MCF 10A (cell line): Measurements from ENCODE around the gene PPP1R3G. TPM values are rescaled to one million over a fixed set of nuclear protein-coding genes. Genes with fewer than 3 reads are reported as not detected.
"Not testable (repeated sequence)": the region's sequence is repeated elsewhere in the genome, so short reads cannot be mapped to it uniquely, and the experiment has no call there.

ENCODE experiments used
- BruUV-seq: library from RNA; stranded (reverse); fragments of 400-500 nt; replicated peaks from 2 replicates; lab custom pipeline; 2021; lab: Mats Ljungman, UMichigan
- CTCF ChIA-PET: fragments of 300-600 bp; sonication (Branson Sonifier 250); formaldehyde crosslinking; extraction: SDS; loops from one replicate; lab custom pipeline; 2021; ENCODE audit warnings: antibody characterized with exemption, inconsistent platforms; lab: Yijun Ruan, JAX
- POLR2A ChIA-PET: fragments of 300-600, 350-650 bp; sonication (Branson Sonifier 250); formaldehyde crosslinking; extraction: SDS; loops from one replicate; lab custom pipeline; 2020; ENCODE audit warnings: antibody characterized with exemption, inconsistent platforms; lab: Yijun Ruan, JAX
- DNase-seq: peaks from one replicate; pipeline ENCODE4 v3.0.0-alpha.2; 2018; ENCODE audit not compliant: unreplicated experiment
- H3K27ac Mint-ChIP-seq: one replicate; pipeline ENCODE4 v1.8.0; 2022; ENCODE audit warnings: mild to moderate bottlenecking, low read depth, mixed read lengths; ENCODE audit not compliant: unreplicated experiment
- H3K27me3 Mint-ChIP-seq: one replicate; pipeline ENCODE4 v1.8.0; 2022; ENCODE audit warnings: mixed read lengths; ENCODE audit not compliant: insufficient read depth, unreplicated experiment
- H3K36me3 Mint-ChIP-seq: one replicate; pipeline ENCODE4 v1.8.0; 2022; ENCODE audit warnings: mild to moderate bottlenecking, moderate library complexity, mixed read lengths; ENCODE audit not compliant: insufficient read depth, unreplicated experiment
- H3K4me1 Mint-ChIP-seq: one replicate; pipeline ENCODE4 v1.8.0; 2022; ENCODE audit warnings: mixed read lengths; ENCODE audit not compliant: insufficient read depth, unreplicated experiment
- H3K4me3 Mint-ChIP-seq: one replicate; pipeline ENCODE4 v1.8.0; 2022; ENCODE audit warnings: mild to moderate bottlenecking, moderate library complexity, mixed read lengths; ENCODE audit not compliant: unreplicated experiment
- H3K9me3 Mint-ChIP-seq: one replicate; pipeline ENCODE4 v1.8.0; 2022; ENCODE audit warnings: mixed read lengths; ENCODE audit not compliant: unreplicated experiment
- intact Hi-C: fragments of 100-400 bp; cut with micrococcal nuclease; formaldehyde crosslinking; loops from 2 replicates; pipeline ENCODE4 v1.14.1; 2022
- total RNA-seq: library from RNA; stranded (reverse); gene quantifications from 2 replicates; pipeline ENCODE4 v1.2.3, GENCODE V29; 2022
- TF ChIP-seq, protein P1 (sequence below): fragments of 200-600 bp; IDR thresholded peaks from one replicate; pipeline ENCODE4 v1.8.0; 2022; ENCODE audit warnings: antibody characterized with exemption, mild to moderate bottlenecking; ENCODE audit not compliant: unreplicated experiment

The PPP1R3G gene
- total RNA-seq, 1 experiment from 2014 or later, result 0.07 TPM

GRCh38 chr6:5115168-5115567, 30.0 kb downstream of the PPP1R3G start:
- no peak overlapping the region for H3K4me3 Mint-ChIP-seq
- intact Hi-C loops, result no loop called here
- no peak for DNase-seq
- H3K36me3 Mint-ChIP-seq, result no peaks in the 10 kb centered on the region
- ChIA-PET CTCF (interaction anchor here (0.7 kb wide), 1 partner anchor 138 kb away, joined by 5 read pairs; no protein-coding TSS in a partner anchor), POLR2A (no interaction called here)
- H3K4me1 Mint-ChIP-seq, result peaks cover 8% of the 10 kb centered on the region
- H3K27me3 Mint-ChIP-seq, result no peaks in the 10 kb centered on the region
- BruUV-seq, result no TSS peak
- H3K9me3 Mint-ChIP-seq, result no peaks in the 10 kb centered on the region
- no peak overlapping the region for H3K27ac Mint-ChIP-seq
- TF ChIP-seq, protein P1, sequence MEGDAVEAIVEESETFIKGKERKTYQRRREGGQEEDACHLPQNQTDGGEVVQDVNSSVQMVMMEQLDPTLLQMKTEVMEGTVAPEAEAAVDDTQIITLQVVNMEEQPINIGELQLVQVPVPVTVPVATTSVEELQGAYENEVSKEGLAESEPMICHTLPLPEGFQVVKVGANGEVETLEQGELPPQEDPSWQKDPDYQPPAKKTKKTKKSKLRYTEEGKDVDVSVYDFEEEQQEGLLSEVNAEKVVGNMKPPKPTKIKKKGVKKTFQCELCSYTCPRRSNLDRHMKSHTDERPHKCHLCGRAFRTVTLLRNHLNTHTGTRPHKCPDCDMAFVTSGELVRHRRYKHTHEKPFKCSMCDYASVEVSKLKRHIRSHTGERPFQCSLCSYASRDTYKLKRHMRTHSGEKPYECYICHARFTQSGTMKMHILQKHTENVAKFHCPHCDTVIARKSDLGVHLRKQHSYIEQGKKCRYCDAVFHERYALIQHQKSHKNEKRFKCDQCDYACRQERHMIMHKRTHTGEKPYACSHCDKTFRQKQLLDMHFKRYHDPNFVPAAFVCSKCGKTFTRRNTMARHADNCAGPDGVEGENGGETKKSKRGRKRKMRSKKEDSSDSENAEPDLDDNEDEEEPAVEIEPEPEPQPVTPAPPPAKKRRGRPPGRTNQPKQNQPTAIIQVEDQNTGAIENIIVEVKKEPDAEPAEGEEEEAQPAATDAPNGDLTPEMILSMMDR, result no peak

- H3K9me3 Mint-ChIP-seq, result no peaks in the 10 kb centered on the region
- H3K27me3 Mint-ChIP-seq, result no peaks in the 10 kb centered on the region
- DNase-seq, result no peak
- BruUV-seq, result no TSS peak
- H3K4me3 Mint-ChIP-seq, result no peak overlapping the region
- intact Hi-C loops, result no loop called here
- TF ChIP-seq, protein P1, result no peak
- CTCF ChIA-PET, result interaction anchor here (2.1 kb wide), 1 partner anchor 23 kb away, joined by 5 read pairs; no protein-coding TSS in a partner anchor
- POLR2A ChIA-PET, result no interaction called here
- H3K27ac Mint-ChIP-seq, result no peak overlapping the region
- H3K36me3 Mint-ChIP-seq, result no peaks in the 10 kb centered on the region
- H3K4me1 Mint-ChIP-seq, result peaks cover 8% of the 10 kb centered on the region
These were observed 31.3 kb downstream of the PPP1R3G start for GRCh38 chr6:5116243-5116991.

GRCh38 chr6:5119090-5119951, 34.2 kb downstream of the PPP1R3G start:
- CTCF ChIA-PET, result no interaction called here
- H3K27me3 Mint-ChIP-seq, result no peaks in the 10 kb centered on the region
- TF ChIP-seq, protein P1, result no peak
- no TSS peak for BruUV-seq
- intact Hi-C loops, result no loop called here
- H3K27ac Mint-ChIP-seq, result no peak overlapping the region
- H3K4me1 Mint-ChIP-seq, result no peaks in the 10 kb centered on the region
- no peaks in the 10 kb centered on the region for H3K36me3 Mint-ChIP-seq
- DNase-seq, result no peak
- H3K9me3 Mint-ChIP-seq, result no peaks in the 10 kb centered on the region
- no peak overlapping the region for H3K4me3 Mint-ChIP-seq
- POLR2A ChIA-PET, result no interaction called here

- DNase-seq, result no peak
- TF ChIP-seq, protein P1, result no peak
- POLR2A ChIA-PET, result no interaction called here
- Mint-ChIP-seq H3K27ac (no peak overlapping the region), H3K9me3 (no peaks in the 10 kb centered on the region), H3K4me1 (peaks cover 3% of the 10 kb centered on the region), H3K27me3 (no peaks in the 10 kb centered on the region), H3K4me3 (no peak overlapping the region), H3K36me3 (no peaks in the 10 kb centered on the region)
- intact Hi-C loops, result no loop called here
- BruUV-seq, result no TSS peak
- CTCF ChIA-PET, result no interaction called here
These were observed 34.9 kb downstream of the PPP1R3G start for GRCh38 chr6:5120011-5120410.

DNA sequence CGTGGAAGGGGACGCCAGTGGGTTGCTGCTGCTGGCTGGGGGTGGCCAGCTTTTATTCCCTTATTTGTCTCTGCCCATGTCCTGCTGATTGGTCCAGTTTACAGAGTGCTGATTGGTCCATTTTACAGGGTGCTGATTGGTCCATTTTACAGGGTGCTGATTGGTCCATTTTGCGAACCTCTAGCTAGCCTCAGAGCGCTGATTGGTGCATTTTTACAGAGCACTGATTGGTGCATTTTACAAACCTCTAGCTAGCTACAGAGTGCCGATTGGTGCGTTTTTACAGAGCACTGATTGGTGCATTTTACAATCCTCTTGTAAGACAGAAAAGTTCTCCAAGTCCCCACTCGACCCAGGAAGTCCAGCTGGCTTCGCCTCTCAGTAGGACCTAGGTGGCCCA, 35.4 kb downstream of the PPP1R3G start:
- BruUV-seq, H3K4me3 Mint-ChIP-seq, H3K9me3 Mint-ChIP-seq, H3K36me3 Mint-ChIP-seq, H3K4me1 Mint-ChIP-seq, DNase-seq, POLR2A ChIA-PET, H3K27ac Mint-ChIP-seq, H3K27me3 Mint-ChIP-seq, intact Hi-C loops: not testable (repeated sequence)
- CTCF ChIA-PET, result interaction anchor here (0.8 kb wide), 1 partner anchor 259 kb away, joined by 3 read pairs; no protein-coding TSS in a partner anchor
